ENCODE measurements around the gene SPAG8.

- TF ChIP-seq IRF3 (IDR thresholded peaks at IDR 0.05) = no peak
- no peak for TF ChIP-seq ELK1 (IDR thresholded peaks at IDR 0.05; ENCODE audit: low read depth, low read length)
- TF ChIP-seq CTCF (IDR thresholded peaks at IDR 0.05 in 2 of 3, conservative IDR thresholded peaks at IDR 0.05 in 1 of 3; ENCODE audit: control insufficient read depth in 2 of 3, extremely low read depth in 1 of 3, insufficient read depth in 1 of 3, low read depth in 3 of 3, low read length in 3 of 3) = no peak
- TF ChIP-seq DPF2 (IDR thresholded peaks at IDR 0.05) = no peak
- no peak for TF ChIP-seq CUX1 (IDR thresholded peaks at IDR 0.05; ENCODE audit: insufficient replicate concordance, low read depth, low read length)
- no peak for TF ChIP-seq EED (IDR thresholded peaks at IDR 0.05; ENCODE audit: low read depth)
- no peak for TF ChIP-seq NFYB (IDR thresholded peaks at IDR 0.05; ENCODE audit: insufficient read depth, low read depth, low read length)
- no peak for TF ChIP-seq POLR2AphosphoS5 (IDR thresholded peaks at IDR 0.05; ENCODE audit: low read length)
- TF ChIP-seq SMC3 (IDR thresholded peaks at IDR 0.05; ENCODE audit: borderline replicate concordance, low read length) = no peak
- no peak for TF ChIP-seq HDAC2 (IDR thresholded peaks at IDR 0.05)
- no peak for TF ChIP-seq RFX5 (IDR thresholded peaks at IDR 0.05; ENCODE audit: low read depth, low read length)
- no peak for TF ChIP-seq POLR2AphosphoS2 (IDR thresholded peaks at IDR 0.05; ENCODE audit: low read depth, low read length)
- no peak for TF ChIP-seq POLR2A (IDR thresholded peaks at IDR 0.05; ENCODE audit: low read depth, low read length)
- TF ChIP-seq EP300 (IDR thresholded peaks at IDR 0.05; ENCODE audit: borderline replicate concordance in 1 of 2, control insufficient read depth in 1 of 2, low read depth in 2 of 2, low read length in 2 of 2) = no peak
Measured at GRCh38 chr9:35829764-35830096, 17.7 kb upstream of the SPAG8 start.

Data from GM12878 (cell line).